Measurements from ENCODE around the gene CDC7.
"Not testable (repeated sequence)": the region's sequence is repeated elsewhere in the genome, so short reads cannot be mapped to it uniquely, and the experiment has no call there.

CDC7 gene

DNA sequence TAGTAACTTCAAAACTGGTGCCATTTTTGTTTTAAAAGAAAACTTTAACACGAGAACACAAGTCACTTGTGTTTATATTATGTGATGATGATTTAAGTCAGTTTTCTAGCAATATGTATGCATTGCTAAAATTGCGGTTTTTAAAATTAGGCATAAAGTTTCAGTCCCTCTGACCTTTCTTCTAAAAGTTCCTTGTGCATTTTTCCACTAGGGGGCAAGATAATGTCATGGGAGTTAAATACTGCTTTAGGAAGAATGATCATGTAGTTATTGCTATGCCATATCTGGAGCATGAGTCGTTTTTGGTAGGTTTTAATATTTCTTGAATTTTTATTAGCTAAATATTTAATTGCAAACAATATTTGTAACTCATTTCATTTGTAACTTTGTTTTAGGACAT, 10.7 kb downstream of the CDC7 start:
- DNase-seq, result peak; percentile 44 to 73 (median 63)

DNA sequence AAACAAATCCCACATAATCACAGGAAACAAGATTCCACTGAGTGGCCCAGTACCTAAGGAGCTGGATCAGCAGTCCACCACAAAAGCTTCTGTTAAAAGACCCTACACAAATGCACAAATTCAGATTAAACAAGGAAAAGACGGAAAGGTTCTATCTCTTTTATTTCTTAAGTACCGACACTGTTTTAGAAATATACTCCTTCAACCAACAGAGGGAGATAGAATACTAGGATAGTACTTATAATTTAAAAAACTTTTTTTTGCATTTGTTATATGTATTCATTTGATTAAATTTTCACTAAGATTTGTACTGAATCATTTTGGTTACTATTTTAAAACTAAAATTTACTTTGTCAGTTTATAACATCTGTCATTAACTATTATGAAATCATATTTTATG, 12.5 kb downstream of the CDC7 start:
- DNase-seq, result peak in 1 of 3 donors; percentile 11

DNA sequence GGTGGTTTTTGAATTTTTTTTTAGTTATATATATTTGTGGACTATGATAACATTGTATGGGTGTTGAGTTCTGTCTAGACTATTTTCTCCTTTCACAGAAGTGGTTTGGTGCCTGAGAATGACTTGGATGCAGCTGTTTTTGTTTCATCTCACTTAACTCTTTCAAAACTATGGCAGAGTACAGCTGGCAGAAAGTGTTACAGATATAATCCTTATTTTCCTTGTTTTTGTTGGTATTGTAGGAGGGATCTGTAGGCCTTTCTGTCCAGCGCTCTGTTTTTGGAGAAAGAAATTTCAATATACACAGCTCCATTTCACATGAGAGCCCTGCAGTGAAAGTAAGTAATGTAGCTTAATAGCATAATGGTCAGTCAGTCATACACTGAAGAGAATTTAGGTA, 13.1 kb downstream of the CDC7 start:
- DNase-seq, result no peak

DNA sequence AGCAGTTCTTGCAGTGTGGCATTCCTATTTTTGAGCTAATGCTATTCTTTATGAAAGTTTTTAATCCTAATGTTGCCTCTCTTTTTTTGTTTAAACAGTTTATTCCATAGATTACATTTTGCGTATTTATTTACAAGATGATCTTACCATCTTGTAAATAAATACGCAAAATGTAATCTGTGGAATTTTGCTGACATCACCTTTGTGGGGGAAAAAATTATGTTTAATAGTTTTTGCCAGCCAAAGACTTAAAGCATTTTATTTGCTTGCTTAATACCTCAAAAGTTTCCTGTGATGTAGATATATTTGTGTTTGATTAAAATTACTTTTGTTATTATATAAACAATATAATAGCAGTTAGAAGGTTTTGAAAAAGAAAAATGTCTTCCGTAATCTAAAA, 15.3 kb downstream of the CDC7 start:
- no peak for DNase-seq

DNA sequence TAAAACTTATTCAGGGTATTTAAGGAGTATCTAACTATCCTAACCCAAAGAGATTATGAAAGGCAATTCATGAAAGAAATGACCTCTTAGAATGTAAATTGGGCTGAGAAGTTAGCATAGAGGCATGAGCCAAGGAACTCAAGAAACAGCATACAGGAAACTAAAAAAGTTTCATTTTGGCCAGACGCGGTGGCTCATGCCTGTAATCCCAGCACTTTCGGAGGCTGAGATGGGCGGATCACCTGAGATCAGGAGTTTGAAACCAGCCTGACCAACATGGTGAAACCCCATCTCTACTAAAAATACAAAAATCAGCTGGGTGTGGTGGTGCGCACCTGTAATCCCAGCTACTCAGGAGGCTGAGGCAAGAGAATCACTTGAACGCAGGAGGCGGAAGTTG, 16.0 kb downstream of the CDC7 start:
- not testable (repeated sequence) for DNase-seq

DNA sequence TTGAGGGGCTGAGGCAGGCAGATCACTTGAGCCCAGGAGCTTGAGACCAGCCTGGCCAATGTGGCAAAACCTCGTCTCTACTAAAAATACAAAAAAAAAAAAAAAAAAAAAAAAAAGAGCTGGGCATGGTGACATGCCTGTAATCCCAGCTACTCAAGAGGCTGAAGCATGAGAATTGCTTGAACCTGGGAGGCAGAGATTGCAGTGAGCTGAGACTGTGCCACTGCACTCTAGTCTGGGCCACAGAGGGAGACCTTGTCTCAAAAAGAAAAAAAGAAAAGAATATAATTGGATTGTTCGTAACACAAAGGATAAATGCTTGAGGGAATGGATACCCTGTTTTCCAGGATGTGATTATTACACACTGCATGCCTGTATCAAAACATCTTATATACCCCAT, 18.5 kb downstream of the CDC7 start:
- not testable (repeated sequence) for DNase-seq

DNA sequence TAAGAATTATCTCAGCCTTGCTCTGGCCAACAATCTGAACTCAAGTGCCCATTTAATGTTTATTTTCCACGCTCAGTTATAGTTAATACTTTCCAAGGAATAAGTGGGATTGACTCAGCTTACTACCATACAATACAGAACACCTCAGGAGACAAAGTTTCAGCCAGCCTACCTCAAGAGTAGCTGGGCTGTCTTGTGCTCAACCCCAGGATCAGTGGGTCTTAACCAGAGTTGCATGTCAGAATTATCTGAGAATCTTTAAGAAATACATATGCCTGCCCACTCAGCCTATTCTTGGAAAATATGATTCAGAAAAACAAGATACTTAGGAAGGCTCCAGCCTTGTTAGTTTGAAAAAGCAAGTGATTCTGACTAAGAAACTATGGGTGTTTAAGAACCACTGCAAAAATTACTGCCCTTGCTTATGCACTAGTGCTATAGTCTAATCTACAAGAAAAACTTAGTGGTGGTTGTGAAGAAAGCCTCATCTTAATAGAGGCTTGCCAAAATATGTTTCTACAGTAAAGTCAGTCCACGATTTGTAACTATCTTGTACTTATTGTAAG, 20.4 kb downstream of the CDC7 start:
- no peak for DNase-seq

DNA sequence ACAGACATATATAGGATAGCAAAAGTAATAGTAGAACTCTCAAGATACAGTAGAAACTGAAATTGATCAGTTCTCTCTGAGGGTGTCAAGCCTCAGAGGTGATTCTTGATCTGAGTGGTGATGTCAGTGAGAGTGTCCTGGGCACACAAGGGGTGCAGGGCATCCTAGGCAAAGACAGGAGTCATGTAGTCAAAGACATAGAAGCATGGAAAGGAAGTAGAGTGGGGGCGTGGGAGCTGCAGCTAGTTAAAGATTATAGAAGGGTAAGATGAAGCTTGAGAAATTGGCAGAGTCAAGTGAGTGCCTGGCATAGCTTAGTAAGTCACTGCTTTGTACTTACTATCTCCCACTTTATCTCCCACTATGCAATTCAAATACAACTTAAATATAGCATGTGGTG, 22.8 kb downstream of the CDC7 start:
- DNase-seq, result no peak

DNA sequence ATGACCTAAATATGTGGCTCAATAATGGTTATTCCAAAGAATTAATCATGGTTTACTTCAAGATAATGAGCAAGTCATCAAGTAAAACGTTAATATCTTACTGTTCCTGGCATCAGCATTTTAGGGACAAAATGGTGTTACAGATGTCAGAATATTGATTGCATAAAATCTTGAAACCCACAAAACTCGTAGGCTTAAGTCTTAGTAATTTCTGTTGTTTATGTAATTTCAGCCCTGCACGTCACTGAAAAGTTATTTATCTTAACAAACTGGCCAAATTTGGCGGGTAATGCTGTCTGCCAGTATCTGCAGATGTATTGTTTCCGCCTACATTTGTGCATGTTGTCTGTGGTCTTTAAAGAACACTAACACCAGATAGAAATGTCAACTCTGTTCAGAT, 25.8 kb downstream of the CDC7 start:
- DNase-seq, result no peak

DNA sequence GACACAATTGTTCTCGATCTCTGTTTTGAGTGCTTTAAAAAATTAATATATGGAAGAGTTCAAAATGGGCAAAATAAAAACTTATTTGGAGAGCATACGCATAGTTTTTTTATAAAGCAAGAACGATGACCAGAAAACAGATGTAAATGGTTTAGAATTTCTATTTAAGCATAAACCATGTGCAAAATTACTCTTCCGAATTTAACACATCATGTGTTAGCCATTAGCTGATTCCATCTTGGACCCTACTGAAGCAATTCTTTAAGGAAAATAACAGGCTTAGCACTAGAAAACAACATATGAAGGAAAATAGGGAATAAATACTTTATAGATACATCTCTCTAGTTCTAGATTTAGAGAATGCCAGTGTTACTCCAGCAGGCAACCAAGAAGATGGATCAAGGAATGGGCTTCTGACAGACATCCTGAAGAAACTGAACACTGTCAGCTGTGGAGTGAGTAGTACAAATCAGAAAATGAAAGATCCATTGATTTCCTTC, 26.7 kb downstream of the CDC7 start:
- no peak for DNase-seq

DNA sequence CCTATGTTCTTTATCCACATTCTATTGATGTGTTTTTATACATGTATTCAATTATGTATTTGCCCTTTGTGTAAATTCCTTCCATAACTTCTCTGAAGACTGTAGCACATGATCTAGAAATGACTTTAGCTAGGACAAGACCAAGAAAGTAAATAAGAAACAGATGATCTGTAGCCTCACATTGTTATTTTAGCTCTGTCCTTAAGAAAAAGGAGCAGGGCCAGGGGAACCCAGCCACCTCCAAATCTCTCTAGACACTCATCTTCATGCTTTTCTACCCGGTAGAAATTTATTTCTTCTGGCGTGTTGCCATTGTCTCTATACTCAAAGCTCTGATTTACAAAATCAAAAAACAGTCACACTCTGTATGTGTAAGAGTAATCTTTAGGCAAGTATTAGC, 27.1 kb downstream of the CDC7 start:
- no peak for DNase-seq

DNA sequence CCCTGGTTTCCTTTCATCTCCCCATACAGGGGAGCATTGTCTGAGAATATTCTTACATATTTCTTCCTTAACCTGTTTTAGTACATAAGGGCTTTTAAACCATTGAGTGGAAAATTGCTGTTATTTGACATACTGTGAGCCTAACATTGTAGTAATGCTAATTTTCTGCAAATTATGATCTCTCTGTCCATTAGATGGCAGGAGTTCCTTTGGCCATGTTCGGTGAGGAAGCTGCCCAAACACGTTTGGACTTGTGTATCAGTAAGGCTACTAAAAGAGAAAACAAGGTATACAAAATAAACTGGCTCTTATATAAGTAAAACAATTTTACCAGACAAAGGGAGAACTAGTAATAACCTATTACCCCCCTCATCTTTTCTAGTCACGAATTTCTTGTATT, 29.2 kb downstream of the CDC7 start:
- DNase-seq, result peak; percentile 13 to 41 (median 39)

DNA sequence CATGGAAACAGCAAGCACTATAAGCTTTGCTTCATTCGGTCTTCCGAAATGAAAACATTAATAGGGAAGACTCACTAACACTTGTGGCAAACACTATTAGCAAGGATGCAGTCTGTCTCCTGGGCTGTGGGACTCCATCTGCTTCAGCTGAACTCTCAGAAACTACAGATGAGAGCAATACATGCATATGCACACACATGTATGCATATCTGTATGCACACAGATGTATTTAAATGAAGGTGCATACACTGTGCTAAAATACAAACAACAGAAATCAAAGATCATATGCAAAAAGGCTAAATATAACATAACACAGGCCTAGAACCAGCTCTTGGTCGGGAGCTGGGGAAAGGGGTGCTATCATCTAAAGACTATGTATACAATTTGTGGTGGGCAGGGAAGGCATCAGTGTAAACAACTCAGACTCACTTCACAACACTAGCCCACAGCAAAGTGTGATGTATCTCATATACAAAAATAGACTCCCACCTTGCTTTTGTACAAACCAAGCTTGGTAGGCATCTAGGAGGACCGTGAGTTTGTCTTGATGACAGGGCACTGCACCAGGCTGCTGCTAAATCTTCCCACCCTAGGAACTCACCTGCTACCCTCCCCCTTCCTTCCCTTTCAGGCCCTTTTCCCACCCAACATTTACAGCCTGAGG, 32.8 kb downstream of the CDC7 start:
- no peak for DNase-seq

DNA sequence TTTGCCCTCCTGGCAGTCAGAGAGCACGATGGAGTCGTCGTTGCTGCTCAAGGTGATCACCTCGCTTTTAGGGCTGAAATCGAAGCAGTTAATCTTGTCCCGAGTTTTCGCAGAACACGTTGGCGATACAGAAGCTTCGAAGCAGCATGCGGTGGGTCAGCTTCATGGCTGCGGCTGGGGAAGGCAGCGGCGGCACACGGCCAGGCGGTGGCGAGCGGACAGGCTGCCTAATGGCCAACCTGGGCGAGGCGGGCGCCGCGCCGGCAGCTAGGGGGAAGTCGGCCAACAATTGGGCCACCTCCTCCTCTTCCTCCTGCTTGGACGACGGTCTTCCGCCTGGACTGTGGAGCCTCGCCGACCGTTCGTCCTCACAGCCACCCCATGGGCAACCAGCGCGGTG, 34.8 kb downstream of the CDC7 start:
- no peak for DNase-seq

DNA sequence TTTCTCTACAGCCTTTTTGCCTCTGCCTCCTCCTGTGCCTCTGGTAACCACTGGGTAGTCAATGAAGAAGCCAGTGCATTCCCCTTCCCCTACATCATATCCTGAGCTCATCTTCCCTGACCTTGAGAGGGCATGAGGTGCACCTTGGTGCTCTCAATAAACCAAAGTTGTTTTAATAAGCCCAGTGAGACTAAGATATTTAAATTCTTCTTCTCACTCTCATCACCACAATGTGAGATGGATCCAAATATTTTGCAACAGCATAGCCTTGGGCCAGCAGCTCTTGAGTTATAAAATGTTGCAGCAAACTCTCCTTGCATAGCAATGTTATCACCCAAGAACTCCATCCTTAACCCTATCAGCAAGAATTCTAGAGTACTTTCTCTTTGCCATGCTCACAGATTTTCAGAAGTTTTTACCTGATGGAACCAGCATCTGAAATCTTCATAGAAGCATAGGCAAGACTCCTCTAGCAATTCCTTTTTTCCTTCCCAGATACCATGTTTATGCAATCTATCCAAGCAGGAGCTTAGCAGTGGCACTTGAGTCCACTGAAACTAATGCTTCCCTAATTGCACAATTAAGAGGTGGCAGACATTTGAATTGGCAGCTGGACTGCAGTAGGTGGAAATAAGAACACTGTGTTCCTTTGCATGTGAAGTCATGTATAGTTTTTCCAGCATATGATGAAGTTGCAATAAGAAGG, 36.8 kb downstream of the CDC7 start:
- DNase-seq, result no peak

DNA sequence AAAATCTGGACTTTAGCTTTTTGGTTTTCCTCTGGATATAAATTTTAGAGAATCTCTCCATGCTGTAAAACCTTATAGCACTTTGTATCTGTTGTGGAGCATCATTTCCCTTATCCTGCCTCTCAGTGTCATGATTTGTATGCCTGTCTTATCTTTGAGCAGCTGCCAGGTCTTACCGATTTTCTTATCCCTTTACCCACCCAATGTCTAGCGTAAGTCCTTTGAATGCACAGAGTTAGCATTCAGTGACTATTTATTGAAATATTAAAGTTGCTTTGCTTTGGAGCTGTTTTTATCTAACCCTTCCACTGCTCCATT, 37.3 kb downstream of the CDC7 start:
- no peak for DNase-seq

DNA sequence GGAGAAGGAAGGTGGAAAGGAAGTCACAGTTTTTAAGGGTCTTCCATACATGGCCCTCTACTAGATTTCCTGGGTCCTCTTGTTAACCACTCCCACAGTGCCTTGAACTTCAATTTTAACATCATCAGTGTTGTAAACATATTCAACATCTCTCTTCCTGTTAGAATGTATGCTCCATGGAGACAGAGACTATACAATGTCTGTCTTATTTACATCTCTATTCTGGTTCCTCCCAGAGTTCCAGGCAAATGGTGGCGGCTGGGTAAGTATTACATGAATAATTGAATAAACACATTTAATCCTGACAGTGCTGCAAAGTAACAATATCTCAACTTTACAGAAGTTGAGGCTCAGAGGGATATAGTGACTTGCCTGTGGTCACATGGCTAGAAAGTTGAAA, 40.3 kb downstream of the CDC7 start:
- no peak for DNase-seq

DNA sequence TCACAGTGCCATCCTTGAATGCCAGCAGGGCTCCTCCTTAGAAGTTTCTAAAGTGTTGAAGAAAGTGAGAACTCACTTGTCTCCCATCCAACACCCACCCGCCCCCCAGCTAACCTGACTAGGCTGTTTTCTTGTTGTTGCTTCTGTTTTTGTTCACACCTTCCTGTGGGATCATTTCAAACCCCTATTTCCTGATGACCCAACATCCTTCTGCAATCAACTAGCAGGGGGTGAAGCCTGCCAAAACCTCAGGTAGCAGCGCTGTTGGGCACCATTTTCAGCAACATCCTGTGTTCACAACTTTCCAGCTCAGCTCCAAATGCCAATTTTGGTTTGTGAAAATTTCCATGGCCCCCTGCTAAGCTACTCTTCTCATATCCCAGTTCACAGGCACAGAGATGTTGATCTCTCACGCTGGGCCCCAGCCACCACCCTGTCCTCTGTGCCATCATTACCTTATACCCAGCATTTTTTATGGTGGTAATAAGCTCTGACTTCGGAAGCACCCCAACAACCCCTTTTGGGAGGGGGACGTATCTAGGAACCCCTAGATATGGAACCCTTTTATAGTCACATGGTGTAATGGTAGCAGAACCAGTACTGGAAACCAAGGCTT, 41.4 kb downstream of the CDC7 start:
- DNase-seq, result no peak

DNA sequence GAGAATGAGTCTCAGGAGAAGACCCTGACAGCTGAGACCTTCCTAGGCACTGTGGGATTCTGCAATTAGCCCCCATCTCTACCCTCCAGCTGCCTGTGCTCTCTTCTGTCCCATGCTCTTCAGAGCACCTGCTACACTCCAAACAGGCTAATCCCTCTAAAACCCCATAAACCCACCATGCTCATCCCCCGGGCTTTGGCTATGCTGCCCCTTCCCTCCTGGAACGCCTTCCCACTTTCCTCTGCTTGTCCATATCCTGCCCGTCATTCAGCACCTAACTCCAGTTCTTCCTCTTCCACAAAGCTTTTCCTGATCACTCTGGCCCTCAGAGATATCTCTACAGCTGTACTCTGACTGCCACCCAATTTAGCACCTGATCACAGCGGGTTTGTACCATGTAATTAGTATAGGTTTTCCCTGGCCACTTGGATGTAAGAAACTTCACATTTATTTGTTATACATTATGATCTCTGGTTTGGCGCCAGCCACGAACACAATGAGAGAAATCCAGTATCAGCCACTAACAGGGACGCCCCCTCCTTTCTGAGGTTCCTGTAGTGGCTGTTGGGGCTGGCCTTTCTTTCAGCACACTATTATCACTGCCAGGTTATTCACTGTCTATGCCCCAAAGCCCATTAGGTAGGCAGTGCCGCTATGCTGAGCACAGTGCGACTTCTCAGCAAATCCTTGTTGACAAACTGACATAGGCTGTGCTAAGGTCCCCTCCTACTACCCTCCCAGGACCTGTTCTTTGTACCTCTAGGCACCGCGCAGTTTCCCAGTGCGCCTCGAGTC, 45.1 kb downstream of the CDC7 start:
- DNase-seq, result no peak

DNA sequence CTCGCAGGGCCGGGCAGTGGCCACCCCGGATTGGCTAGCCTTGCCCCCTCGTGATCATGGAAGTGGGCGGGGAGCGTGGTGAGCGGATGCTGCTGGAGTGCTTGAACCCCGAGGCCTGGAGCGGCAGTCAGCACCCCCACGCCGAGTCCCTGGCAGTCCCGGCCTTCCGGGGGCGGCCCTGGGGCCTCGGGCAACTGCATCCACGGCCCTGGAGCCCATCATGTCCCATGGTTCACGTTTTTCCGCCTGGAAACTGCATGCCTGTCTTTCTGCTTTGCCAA, 45.6 kb downstream of the CDC7 start:
- no peak for DNase-seq

DNA sequence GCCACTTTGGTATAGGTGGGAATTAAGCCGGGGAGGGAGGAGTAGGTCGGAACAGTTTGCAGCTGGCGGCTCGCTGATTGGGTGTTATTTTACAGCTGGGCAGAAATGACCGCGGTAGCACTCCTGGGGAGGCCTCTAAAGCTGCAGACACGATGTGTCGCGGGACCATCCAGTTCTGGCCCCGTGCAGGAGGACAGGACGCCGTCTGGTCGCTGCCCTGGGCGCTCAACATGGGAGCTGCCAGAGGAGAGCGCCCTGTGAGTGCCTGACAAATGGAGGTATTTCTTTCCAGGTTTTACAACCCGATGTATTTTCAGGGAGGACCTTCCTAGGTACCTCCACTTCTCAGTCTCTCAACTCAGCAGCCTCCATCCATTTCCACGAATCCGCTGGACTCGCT, 46.2 kb downstream of the CDC7 start:
- no peak for DNase-seq

DNA sequence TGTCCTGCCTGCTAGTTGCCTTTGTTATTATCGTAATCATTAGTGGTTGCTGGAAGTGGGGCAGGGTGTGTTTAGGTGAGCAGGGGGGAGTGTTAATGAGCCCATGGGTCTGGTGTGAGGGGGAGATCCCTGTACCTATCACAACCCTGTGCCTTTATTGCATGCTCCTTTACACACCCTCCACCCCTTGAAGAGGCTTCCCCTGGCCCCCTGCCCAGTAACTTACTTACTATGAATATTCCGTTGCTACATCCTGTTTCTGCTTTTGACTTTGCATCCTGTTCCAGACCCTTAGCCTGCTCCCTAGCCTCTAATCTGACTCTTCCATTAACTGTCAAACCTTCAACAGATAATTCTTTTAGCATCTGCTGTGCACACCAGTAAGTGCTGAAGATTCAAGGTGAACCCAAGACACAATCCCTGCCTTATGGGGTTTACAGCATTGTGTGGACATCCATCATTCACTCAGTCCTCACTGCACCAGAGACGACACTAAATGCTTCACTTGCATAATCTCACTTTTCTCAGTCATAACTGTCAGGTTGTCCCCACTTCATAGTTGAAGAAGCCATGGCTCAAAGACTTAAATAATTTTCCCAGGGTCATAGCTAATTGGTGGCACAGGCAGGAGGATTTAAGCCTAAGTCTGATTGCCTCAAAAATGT, 47.9 kb downstream of the CDC7 start:
- no peak for DNase-seq
